ENCODE measurements around the gene SBF2. TPM values are rescaled to one million over a fixed set of nuclear protein-coding genes. Genes with fewer than 3 reads are reported as not detected.

Gene SBF2
- total and polyA plus RNA-seq, 4 donors, result 50.3 to 74.2 (median 61.3) TPM

GRCh38 chr11:10211470-10211869, 82.5 kb downstream of the SBF2 start:
- no CpG with 5 or more reads among the region's 3 CpGs for whole genome bisulfite sequencing (ENCODE audit: insufficient coverage)
- DNase-seq (ENCODE audit: low read depth in 4 of 6, low spot score in 6 of 6), result no peak
- Histone ChIP-seq H3K4me1 (ENCODE audit: control insufficient read depth, insufficient read depth, low read length) (no peaks in the 10 kb centered on the region), H3K4me3 (ENCODE audit: low read depth, low read length) (no peak overlapping the region), H3K27me3 (ENCODE audit: control insufficient read depth, insufficient read depth, low read length) (no peaks in the 10 kb centered on the region), H3K36me3 (ENCODE audit: control insufficient read depth, insufficient read depth, low read length) (no peaks in the 10 kb centered on the region), H3K9me3 (ENCODE audit: control insufficient read depth, insufficient read depth, low read length) (no peaks in the 10 kb centered on the region), H3K27ac (ENCODE audit: low read depth, low read length) (no peak overlapping the region)

DNA sequence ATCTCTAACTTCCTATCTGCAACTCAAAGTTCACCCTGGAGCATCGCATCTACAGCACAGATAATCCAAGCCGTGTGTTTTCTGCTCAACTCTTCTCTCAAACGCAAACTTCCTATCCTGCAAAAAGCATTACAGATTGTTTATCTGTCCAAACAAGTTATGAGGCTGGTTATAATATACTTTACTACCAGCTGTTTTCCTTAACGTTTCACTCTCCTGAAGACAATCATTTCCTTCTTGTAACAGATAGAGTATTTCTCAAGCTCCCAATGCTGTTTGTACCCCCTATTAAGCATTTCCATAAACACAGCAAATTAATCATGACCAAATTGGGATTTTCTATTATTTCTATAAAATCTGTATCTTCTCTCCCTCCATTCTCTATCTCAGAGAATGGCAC, 84.7 kb downstream of the SBF2 start:
- WGBS (ENCODE audit: insufficient coverage), result 80% methylated on average over 1 of the region's 4 CpGs
- no peaks in the 10 kb centered on the region for H3K36me3 ChIP-seq (ENCODE audit: control insufficient read depth, insufficient read depth, low read length)

DNA sequence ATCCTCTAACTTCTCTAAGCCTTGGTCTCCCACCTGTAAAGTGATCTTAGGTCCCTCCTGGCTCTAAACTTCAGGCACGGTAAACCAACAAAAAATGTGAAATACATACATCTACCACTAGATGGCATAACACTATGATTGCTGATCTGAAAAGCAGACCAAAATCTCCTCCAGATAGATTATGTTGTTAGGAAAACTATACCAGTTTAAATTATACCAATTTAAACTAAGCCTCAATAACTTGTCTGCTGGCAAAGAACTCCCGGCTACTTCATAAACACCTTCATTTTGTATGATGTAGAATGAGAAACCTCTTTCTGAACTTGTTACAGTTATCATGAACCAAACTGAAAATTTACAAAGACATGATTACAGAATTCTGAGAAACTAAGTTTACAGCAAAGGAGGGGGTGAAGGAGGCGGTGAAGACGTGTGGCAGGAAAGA, 85.9 kb downstream of the SBF2 start:
- Histone ChIP-seq H3K27me3 (ENCODE audit: control insufficient read depth, insufficient read depth, low read length) (no peaks in the 10 kb centered on the region), H3K27ac (ENCODE audit: low read depth, low read length) (no peak overlapping the region), H3K36me3 (ENCODE audit: control insufficient read depth, insufficient read depth, low read length) (no peaks in the 10 kb centered on the region), H3K4me1 (ENCODE audit: control insufficient read depth, insufficient read depth, low read length) (no peaks in the 10 kb centered on the region), H3K9me3 (ENCODE audit: control insufficient read depth, insufficient read depth, low read length) (peaks cover 8% of the 10 kb centered on the region), H3K4me3 (ENCODE audit: low read depth, low read length) (no peak overlapping the region)
- WGBS (ENCODE audit: insufficient coverage), result no CpG with 5 or more reads among the region's 4 CpGs
- DNase-seq (ENCODE audit: low read depth in 4 of 6, low spot score in 6 of 6), result peak in 4 of 6 donors; percentile 3 to 62 (median 26)

More for the DNA sequence above, 84.7 kb downstream of the SBF2 start:
- DNase-seq (ENCODE audit: low read depth in 4 of 6, low spot score in 6 of 6), result no peak
- no peaks in the 10 kb centered on the region for H3K4me1 ChIP-seq (ENCODE audit: control insufficient read depth, insufficient read depth, low read length)
- no peak overlapping the region for H3K4me3 ChIP-seq (ENCODE audit: low read depth, low read length)
- peaks cover 3% of the 10 kb centered on the region for H3K9me3 ChIP-seq (ENCODE audit: control insufficient read depth, insufficient read depth, low read length)
- no peaks in the 10 kb centered on the region for H3K27me3 ChIP-seq (ENCODE audit: control insufficient read depth, insufficient read depth, low read length)
- H3K27ac ChIP-seq (ENCODE audit: low read depth, low read length), result no peak overlapping the region

DNA sequence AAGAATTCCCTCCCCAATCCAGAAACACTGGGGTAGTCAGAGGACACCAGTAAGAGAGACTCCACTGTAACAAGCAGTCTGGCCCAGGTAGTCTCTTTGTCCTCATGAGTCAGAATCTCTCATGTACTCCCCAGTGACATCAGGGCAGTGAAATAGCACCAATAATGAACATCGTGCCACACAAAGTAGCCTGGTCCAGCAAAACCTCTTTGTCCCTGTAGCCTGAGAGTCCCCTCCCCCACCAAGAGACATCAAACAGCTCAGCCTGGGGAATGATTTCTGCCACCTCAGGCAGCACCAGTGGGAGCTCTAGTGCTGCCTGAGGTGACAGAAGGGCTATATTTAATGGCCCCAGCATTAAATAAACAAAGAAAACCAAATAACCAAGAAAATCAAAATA, 88.1 kb downstream of the SBF2 start:
- 0% methylated on average over 1 of the region's 1 CpG for WGBS (ENCODE audit: insufficient coverage)
- Histone ChIP-seq H3K9me3 (ENCODE audit: control insufficient read depth, insufficient read depth, low read length) (peaks cover 11% of the 10 kb centered on the region), H3K27me3 (ENCODE audit: control insufficient read depth, insufficient read depth, low read length) (no peaks in the 10 kb centered on the region), H3K36me3 (ENCODE audit: control insufficient read depth, insufficient read depth, low read length) (no peaks in the 10 kb centered on the region), H3K27ac (ENCODE audit: low read depth, low read length) (no peak overlapping the region), H3K4me1 (ENCODE audit: control insufficient read depth, insufficient read depth, low read length) (no peaks in the 10 kb centered on the region), H3K4me3 (ENCODE audit: low read depth, low read length) (no peak overlapping the region)
- DNase-seq (ENCODE audit: low read depth in 4 of 6, low spot score in 6 of 6), result no peak

DNA sequence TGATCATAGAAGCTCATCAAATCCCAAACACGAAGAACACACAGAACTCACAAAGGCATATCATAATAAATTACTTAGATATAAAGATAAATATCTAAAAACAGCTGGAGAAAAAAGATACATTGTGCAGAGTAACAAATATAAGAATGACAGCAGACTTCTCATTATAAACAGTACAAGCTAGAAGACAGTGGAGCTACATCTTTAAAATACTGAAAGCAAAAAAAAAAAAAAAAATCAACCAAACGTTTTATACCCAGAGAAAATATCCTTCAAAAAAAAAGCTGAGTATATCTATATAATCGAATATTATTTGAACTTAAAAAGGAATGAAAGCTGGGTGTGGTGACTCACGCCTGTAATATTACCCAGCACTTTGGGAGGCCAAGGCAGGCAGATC, 90.0 kb downstream of the SBF2 start:
- DNase-seq (ENCODE audit: low read depth in 4 of 6, low spot score in 6 of 6), result no peak
- no CpG with 5 or more reads among the region's 4 CpGs for WGBS (ENCODE audit: insufficient coverage)
- H3K36me3 ChIP-seq (ENCODE audit: control insufficient read depth, insufficient read depth, low read length), result no peaks in the 10 kb centered on the region

DNA sequence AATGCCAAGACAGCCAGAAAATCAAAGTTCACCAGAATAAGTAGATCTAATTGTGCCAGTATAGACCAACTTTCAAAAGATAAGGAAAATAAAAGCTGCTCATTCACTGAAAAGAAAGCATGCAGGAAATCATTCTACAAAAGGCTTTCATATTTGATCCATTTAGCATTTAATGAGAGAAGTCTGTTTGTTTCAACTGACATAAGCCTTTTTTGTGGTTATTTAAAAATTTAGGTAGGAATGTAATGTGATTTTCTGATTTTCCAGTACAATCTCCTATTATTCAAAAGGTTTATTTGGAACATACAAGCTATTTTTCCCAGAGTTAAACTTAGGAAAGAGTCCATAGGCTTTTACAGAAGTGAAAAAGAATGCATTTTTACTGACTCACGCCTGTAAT, 92.7 kb downstream of the SBF2 start:
- no peak overlapping the region for H3K4me3 ChIP-seq (ENCODE audit: low read depth, low read length)
- H3K27ac ChIP-seq (ENCODE audit: low read depth, low read length), result no peak overlapping the region
- DNase-seq (ENCODE audit: low read depth in 4 of 6, low spot score in 6 of 6), result no peak
- no peaks in the 10 kb centered on the region for H3K36me3 ChIP-seq (ENCODE audit: control insufficient read depth, insufficient read depth, low read length)
- peaks cover 11% of the 10 kb centered on the region for H3K9me3 ChIP-seq (ENCODE audit: control insufficient read depth, insufficient read depth, low read length)
- no CpG with 5 or more reads among the region's 1 CpG for WGBS (ENCODE audit: insufficient coverage)
- H3K27me3 ChIP-seq (ENCODE audit: control insufficient read depth, insufficient read depth, low read length), result no peaks in the 10 kb centered on the region
- H3K4me1 ChIP-seq (ENCODE audit: control insufficient read depth, insufficient read depth, low read length), result no peaks in the 10 kb centered on the region

More for the DNA sequence above, 90.0 kb downstream of the SBF2 start:
- no peaks in the 10 kb centered on the region for H3K4me1 ChIP-seq (ENCODE audit: control insufficient read depth, insufficient read depth, low read length)
- no peaks in the 10 kb centered on the region for H3K27me3 ChIP-seq (ENCODE audit: control insufficient read depth, insufficient read depth, low read length)
- H3K9me3 ChIP-seq (ENCODE audit: control insufficient read depth, insufficient read depth, low read length), result peaks cover 11% of the 10 kb centered on the region
- no peak overlapping the region for H3K4me3 ChIP-seq (ENCODE audit: low read depth, low read length)
- no peak overlapping the region for H3K27ac ChIP-seq (ENCODE audit: low read depth, low read length)

DNA sequence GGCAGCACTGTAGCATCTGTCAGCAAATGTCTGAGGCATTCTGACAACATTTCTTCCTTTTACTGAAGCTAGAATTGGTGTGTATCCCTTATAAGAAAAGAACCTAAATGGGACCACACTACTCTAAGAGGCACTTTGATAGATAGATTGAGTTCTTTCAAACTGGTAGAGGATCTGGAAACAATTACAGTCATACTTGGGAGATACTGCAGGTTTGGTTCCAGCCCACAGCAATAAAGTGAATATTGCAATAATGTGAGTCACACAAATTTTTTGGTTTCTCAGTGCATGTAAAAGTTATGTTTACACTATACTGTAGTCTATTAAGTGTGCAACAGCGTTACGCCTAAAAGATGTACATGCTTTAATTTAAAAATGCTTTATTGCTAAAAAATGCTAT, 96.9 kb downstream of the SBF2 start:
- Histone ChIP-seq H3K4me1 (ENCODE audit: control insufficient read depth, insufficient read depth, low read length) (no peaks in the 10 kb centered on the region), H3K27me3 (ENCODE audit: control insufficient read depth, insufficient read depth, low read length) (no peaks in the 10 kb centered on the region), H3K9me3 (ENCODE audit: control insufficient read depth, insufficient read depth, low read length) (no peaks in the 10 kb centered on the region), H3K4me3 (ENCODE audit: low read depth, low read length) (no peak overlapping the region), H3K36me3 (ENCODE audit: control insufficient read depth, insufficient read depth, low read length) (no peaks in the 10 kb centered on the region), H3K27ac (ENCODE audit: low read depth, low read length) (no peak overlapping the region)
- WGBS (ENCODE audit: insufficient coverage), result no CpG with 5 or more reads among the region's 2 CpGs
- DNase-seq (ENCODE audit: low read depth in 4 of 6, low spot score in 6 of 6), result no peak

- no peaks in the 10 kb centered on the region for H3K4me1 ChIP-seq (ENCODE audit: control insufficient read depth, insufficient read depth, low read length)
- WGBS (ENCODE audit: insufficient coverage), result no CpG with 5 or more reads among the region's 2 CpGs
Observed at GRCh38 chr11:10192036-10192435, 102.0 kb downstream of the SBF2 start.

GRCh38 chr11:10181811-10182210, 112.2 kb downstream of the SBF2 start:
- H3K36me3 ChIP-seq (ENCODE audit: control insufficient read depth, insufficient read depth, low read length), result no peaks in the 10 kb centered on the region
- no peak overlapping the region for H3K27ac ChIP-seq (ENCODE audit: low read depth, low read length)
- peak in 1 of 6 donors; percentile 5 for DNase-seq (ENCODE audit: low read depth in 4 of 6, low spot score in 6 of 6)
- no peaks in the 10 kb centered on the region for H3K27me3 ChIP-seq (ENCODE audit: control insufficient read depth, insufficient read depth, low read length)
- no peak overlapping the region for H3K4me3 ChIP-seq (ENCODE audit: low read depth, low read length)
- H3K9me3 ChIP-seq (ENCODE audit: control insufficient read depth, insufficient read depth, low read length), result no peaks in the 10 kb centered on the region
- no peaks in the 10 kb centered on the region for H3K4me1 ChIP-seq (ENCODE audit: control insufficient read depth, insufficient read depth, low read length)
- 100% methylated on average over 1 of the region's 3 CpGs for WGBS (ENCODE audit: insufficient coverage)

More at GRCh38 chr11:10192036-10192435, 102.0 kb downstream of the SBF2 start:
- no peaks in the 10 kb centered on the region for H3K36me3 ChIP-seq (ENCODE audit: control insufficient read depth, insufficient read depth, low read length)
- H3K9me3 ChIP-seq (ENCODE audit: control insufficient read depth, insufficient read depth, low read length), result no peaks in the 10 kb centered on the region
- no peak overlapping the region for H3K4me3 ChIP-seq (ENCODE audit: low read depth, low read length)
- no peaks in the 10 kb centered on the region for H3K27me3 ChIP-seq (ENCODE audit: control insufficient read depth, insufficient read depth, low read length)
- DNase-seq (ENCODE audit: low read depth in 4 of 6, low spot score in 6 of 6), result no peak
- H3K27ac ChIP-seq (ENCODE audit: low read depth, low read length), result no peak overlapping the region

DNA sequence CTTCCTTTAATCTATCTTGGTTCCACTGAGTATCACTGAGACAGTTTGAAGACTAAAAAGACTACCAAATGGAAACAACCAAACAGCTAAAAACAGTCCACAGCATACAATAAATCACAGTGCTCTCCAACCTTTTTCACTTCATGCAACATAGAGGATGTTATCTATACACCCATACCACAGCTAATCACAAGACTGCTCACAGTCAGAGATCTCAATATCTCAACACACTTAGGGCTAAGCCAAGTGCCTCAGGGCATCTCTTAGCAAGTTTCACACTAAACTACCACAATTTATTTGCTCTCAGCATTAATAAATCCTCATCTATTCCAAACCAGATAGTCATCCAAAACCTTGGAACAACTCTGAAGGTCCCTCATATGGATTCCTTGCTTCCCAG, 129.4 kb downstream of the SBF2 start:
- H3K27me3 ChIP-seq (ENCODE audit: control insufficient read depth, insufficient read depth, low read length), result no peaks in the 10 kb centered on the region
- no peak for DNase-seq (ENCODE audit: low read depth in 4 of 6, low spot score in 6 of 6)
- no peaks in the 10 kb centered on the region for H3K4me1 ChIP-seq (ENCODE audit: control insufficient read depth, insufficient read depth, low read length)
- no peak overlapping the region for H3K4me3 ChIP-seq (ENCODE audit: low read depth, low read length)
- no peak overlapping the region for H3K27ac ChIP-seq (ENCODE audit: low read depth, low read length)
- H3K9me3 ChIP-seq (ENCODE audit: control insufficient read depth, insufficient read depth, low read length), result no peaks in the 10 kb centered on the region
- no peaks in the 10 kb centered on the region for H3K36me3 ChIP-seq (ENCODE audit: control insufficient read depth, insufficient read depth, low read length)

Measured in spinal cord (tissue), 10 donors.